ENCODE data around the gene TSC22D1. TPM values are rescaled to one million over a fixed set of nuclear protein-coding genes. Genes with fewer than 3 reads are reported as not detected.

TSC22D1 gene
- total RNA-seq, 1 donor from 2014 or later = 181 TPM

GRCh38 chr13:44577236-44578066 lies 1.3 kb upstream of the TSC22D1 start:
- H4K20me1 ChIP-seq (ENCODE audit: low read depth) = peaks cover 36% of the 10 kb centered on the region
- H3K27me3 Mint-ChIP-seq (ENCODE audit: insufficient read depth, low read depth) = peaks cover 2% of the 10 kb centered on the region
- peak overlapping the region; percentile 94 for H3K4me3 ChIP-seq
- peak overlapping the region; percentile 100 for H3K27ac ChIP-seq
- DNase-seq (ENCODE audit: low spot score) = peak; percentile 100
- H3K27me3 ChIP-seq = no peaks in the 10 kb centered on the region
- peak overlapping the region; percentile 78 for H2AFZ ChIP-seq (replicated peaks)
- H3K4me1 ChIP-seq = peaks cover 46% of the 10 kb centered on the region
- H3K36me3 ChIP-seq = no peaks in the 10 kb centered on the region
- H3F3A ChIP-seq (ENCODE audit: low read depth) = peaks cover 46% of the 10 kb centered on the region
- peaks cover 14% of the 10 kb centered on the region for H3K36me3 Mint-ChIP-seq
- H3K79me2 ChIP-seq (ENCODE audit: low read depth) = peaks cover 53% of the 10 kb centered on the region
- H3K4me2 ChIP-seq = peak overlapping the region; percentile 96
- TF ChIP-seq CTCF (IDR thresholded peaks at IDR 0.05) = no peak
- TF ChIP-seq EZH2phosphoT487 (IDR thresholded peaks at IDR 0.05) = no peak
- TF ChIP-seq EZH2 (IDR thresholded peaks at IDR 0.05) = no peak
- H3K9me3 Mint-ChIP-seq = no peaks in the 10 kb centered on the region
- H3K9me3 ChIP-seq (ENCODE audit: low read depth) = no peaks in the 10 kb centered on the region
- peak overlapping the region; percentile 87 for H3K4me3 Mint-ChIP-seq
- H3K4me1 Mint-ChIP-seq = peaks cover 48% of the 10 kb centered on the region
- peak overlapping the region; percentile 84 for H3K9ac ChIP-seq
- no peak overlapping the region for H3K27ac Mint-ChIP-seq

GRCh38 chr13:44576351-44577235 lies 463 bp upstream of the TSC22D1 start:
- Mint-ChIP-seq H3K4me3 (peak overlapping the region; percentile 91), H3K27me3 (ENCODE audit: insufficient read depth, low read depth) (peaks cover under 1% of the 10 kb centered on the region), H3K9me3 (no peaks in the 10 kb centered on the region), H3K4me1 (peaks cover 56% of the 10 kb centered on the region), H3K36me3 (peaks cover 16% of the 10 kb centered on the region), H3K27ac (peak overlapping the region; percentile 98)
- no peaks in the 10 kb centered on the region for H3K27me3 ChIP-seq
- H3K79me2 ChIP-seq (ENCODE audit: low read depth) = peaks cover 62% of the 10 kb centered on the region
- peaks cover 55% of the 10 kb centered on the region for H3K4me1 ChIP-seq
- peaks cover 45% of the 10 kb centered on the region for H4K20me1 ChIP-seq (ENCODE audit: low read depth)
- H3K36me3 ChIP-seq = no peaks in the 10 kb centered on the region
- peak overlapping the region; percentile 96 for H3K4me2 ChIP-seq
- peak overlapping the region; percentile 96 for H3K27ac ChIP-seq
- peak overlapping the region; percentile 94 for H3K4me3 ChIP-seq
- TF ChIP-seq EZH2phosphoT487 (IDR thresholded peaks at IDR 0.05) (no peak), EZH2 (IDR thresholded peaks at IDR 0.05) (no peak), CTCF (IDR thresholded peaks at IDR 0.05) (no peak)
- DNase-seq (ENCODE audit: low spot score) = peak; percentile 62
- peak overlapping the region; percentile 84 for H3K9ac ChIP-seq
- peak overlapping the region; percentile 78 for H2AFZ ChIP-seq (replicated peaks)
- peaks cover 46% of the 10 kb centered on the region for H3F3A ChIP-seq (ENCODE audit: low read depth)
- no peaks in the 10 kb centered on the region for H3K9me3 ChIP-seq (ENCODE audit: low read depth)

- H3K4me2 ChIP-seq = peak overlapping the region; percentile 96
- Mint-ChIP-seq H3K36me3 (peaks cover 19% of the 10 kb centered on the region), H3K9me3 (no peaks in the 10 kb centered on the region), H3K27ac (no peak overlapping the region), H3K4me1 (peaks cover 58% of the 10 kb centered on the region), H3K4me3 (peak overlapping the region; percentile 91), H3K27me3 (ENCODE audit: insufficient read depth, low read depth) (no peaks in the 10 kb centered on the region)
- H3K27me3 ChIP-seq = no peaks in the 10 kb centered on the region
- peaks cover 59% of the 10 kb centered on the region for H3K4me1 ChIP-seq
- no peak for DNase-seq (ENCODE audit: low spot score)
- no peak overlapping the region for H2AFZ ChIP-seq (replicated peaks)
- peaks cover 77% of the 10 kb centered on the region for H3K79me2 ChIP-seq (ENCODE audit: low read depth)
- H3K9ac ChIP-seq = peak overlapping the region; percentile 84
- peaks cover 60% of the 10 kb centered on the region for H4K20me1 ChIP-seq (ENCODE audit: low read depth)
- no peak overlapping the region for H3K27ac ChIP-seq
- peak overlapping the region; percentile 94 for H3K4me3 ChIP-seq
- H3K36me3 ChIP-seq = peaks cover 3% of the 10 kb centered on the region
- H3K9me3 ChIP-seq (ENCODE audit: low read depth) = no peaks in the 10 kb centered on the region
- peaks cover 44% of the 10 kb centered on the region for H3F3A ChIP-seq (ENCODE audit: low read depth)
- TF ChIP-seq EZH2 (IDR thresholded peaks at IDR 0.05) = no peak
- no peak for TF ChIP-seq CTCF (IDR thresholded peaks at IDR 0.05)
- no peak for TF ChIP-seq EZH2phosphoT487 (IDR thresholded peaks at IDR 0.05)
These were observed 1.1 kb downstream of the TSC22D1 start for GRCh38 chr13:44575035-44575434.

Measured in neural progenitor cell (in vitro differentiated cells).